ENCODE measurements around the gene EPB41L4A. TPM values are rescaled to one million over a fixed set of nuclear protein-coding genes. Genes with fewer than 3 reads are reported as not detected.
A peak's percentile ranks its signal among the peaks of the same experiment; 100 is the strongest.

The EPB41L4A gene
- total RNA-seq, 1 donor from 2014 or later: 11.1 TPM

GRCh38 chr5:112154940-112155686, 264.0 kb downstream of the EPB41L4A start:
- Mint-ChIP-seq H3K9me3 (ENCODE audit: unreplicated experiment) (no peaks in the 10 kb centered on the region), H3K36me3 (ENCODE audit: low read depth, unreplicated experiment) (no peaks in the 10 kb centered on the region), H3K4me3 (ENCODE audit: unreplicated experiment) (no peak overlapping the region), H3K4me1 (ENCODE audit: low read depth, unreplicated experiment) (peaks cover 4% of the 10 kb centered on the region), H3K27me3 (ENCODE audit: low read depth, unreplicated experiment) (no peaks in the 10 kb centered on the region), H3K27ac (ENCODE audit: unreplicated experiment) (peak overlapping the region; percentile 70)
- Histone ChIP-seq H3K27me3 (ENCODE audit: insufficient read depth, low read length) (no peaks in the 10 kb centered on the region), H3K9ac (ENCODE audit: low read length) (no peak overlapping the region), H3K27ac (ENCODE audit: low read depth, low read length) (no peak overlapping the region), H3K4me1 (ENCODE audit: insufficient read depth, low read length) (no peaks in the 10 kb centered on the region), H3K4me2 (ENCODE audit: low read length) (no peak overlapping the region), H4K20me1 (ENCODE audit: insufficient read depth, low read length) (no peaks in the 10 kb centered on the region), H3K79me2 (ENCODE audit: insufficient read depth, low read length) (no peaks in the 10 kb centered on the region), H3K9me3 (ENCODE audit: insufficient read depth, low read depth, low read length) (no peaks in the 10 kb centered on the region), H3K4me3 (ENCODE audit: insufficient read depth, low read depth, low read length) (no peak overlapping the region), H3K36me3 (ENCODE audit: insufficient read depth, low read length) (no peaks in the 10 kb centered on the region), H2AFZ (ENCODE audit: low read depth, low read length) (no peak overlapping the region)
- no peak for TF ChIP-seq EZH2 (IDR thresholded peaks at IDR 0.05; ENCODE audit: insufficient read depth, low read length)
- TF ChIP-seq CTCF (IDR thresholded peaks at IDR 0.05; ENCODE audit: insufficient read depth, low read depth, low read length): no peak
- FAIRE-seq: no peak
- DNase-seq (ENCODE audit: low read depth): no peak

- no peak for FAIRE-seq
- Histone ChIP-seq H3K9ac (ENCODE audit: low read length) (no peak overlapping the region), H3K4me1 (ENCODE audit: insufficient read depth, low read length) (peaks cover 7% of the 10 kb centered on the region), H3K27ac (ENCODE audit: low read depth, low read length) (no peak overlapping the region), H2AFZ (ENCODE audit: low read depth, low read length) (no peak overlapping the region), H3K79me2 (ENCODE audit: insufficient read depth, low read length) (no peaks in the 10 kb centered on the region), H3K4me2 (ENCODE audit: low read length) (no peak overlapping the region), H3K4me3 (ENCODE audit: insufficient read depth, low read depth, low read length) (no peak overlapping the region), H3K9me3 (ENCODE audit: insufficient read depth, low read depth, low read length) (no peaks in the 10 kb centered on the region), H3K27me3 (ENCODE audit: insufficient read depth, low read length) (no peaks in the 10 kb centered on the region), H4K20me1 (ENCODE audit: insufficient read depth, low read length) (no peaks in the 10 kb centered on the region), H3K36me3 (ENCODE audit: insufficient read depth, low read length) (no peaks in the 10 kb centered on the region)
- TF ChIP-seq CTCF (IDR thresholded peaks at IDR 0.05; ENCODE audit: insufficient read depth, low read depth, low read length) (no peak), EZH2 (IDR thresholded peaks at IDR 0.05; ENCODE audit: insufficient read depth, low read length) (no peak)
- Mint-ChIP-seq H3K36me3 (ENCODE audit: low read depth, unreplicated experiment) (no peaks in the 10 kb centered on the region), H3K27ac (ENCODE audit: unreplicated experiment) (no peak overlapping the region), H3K4me1 (ENCODE audit: low read depth, unreplicated experiment) (peaks cover 5% of the 10 kb centered on the region), H3K9me3 (ENCODE audit: unreplicated experiment) (no peaks in the 10 kb centered on the region), H3K4me3 (ENCODE audit: unreplicated experiment) (no peak overlapping the region), H3K27me3 (ENCODE audit: low read depth, unreplicated experiment) (no peaks in the 10 kb centered on the region)
- no peak for DNase-seq (ENCODE audit: low read depth)
Measured at GRCh38 chr5:112149727-112150126, 269.4 kb downstream of the EPB41L4A start.
